ENCODE results near the gene TMED8.
A peak's percentile ranks its signal among the peaks of the same experiment; 100 is the strongest.

The TMED8 gene

GRCh38 chr14:77376771-77377501, at the start of gene TMED8, which contains the start of gene SAMD15:
Gene TMED8, minus strand, starts transcription at chr14:77377094. Its CDS starts 41 bp downstream, at chr14:77377053.
Gene SAMD15, plus strand, starts transcription at chr14:77377379. Its CDS starts 40 bp downstream, at chr14:77377419.
- H3K9me3 ChIP-seq (ENCODE audit: severe bottlenecking): peaks cover 3% of the 10 kb centered on the region
- H3K4me3 ChIP-seq (ENCODE audit: low read depth, low read length): peak within 1 kb of the TSS; percentile 86
- 0 out of 2 replicates have a peak, but pooled peaks cover 2% of the 10 kb centered on the region for H3K36me3 ChIP-seq
- TF ChIP-seq, protein P1, sequence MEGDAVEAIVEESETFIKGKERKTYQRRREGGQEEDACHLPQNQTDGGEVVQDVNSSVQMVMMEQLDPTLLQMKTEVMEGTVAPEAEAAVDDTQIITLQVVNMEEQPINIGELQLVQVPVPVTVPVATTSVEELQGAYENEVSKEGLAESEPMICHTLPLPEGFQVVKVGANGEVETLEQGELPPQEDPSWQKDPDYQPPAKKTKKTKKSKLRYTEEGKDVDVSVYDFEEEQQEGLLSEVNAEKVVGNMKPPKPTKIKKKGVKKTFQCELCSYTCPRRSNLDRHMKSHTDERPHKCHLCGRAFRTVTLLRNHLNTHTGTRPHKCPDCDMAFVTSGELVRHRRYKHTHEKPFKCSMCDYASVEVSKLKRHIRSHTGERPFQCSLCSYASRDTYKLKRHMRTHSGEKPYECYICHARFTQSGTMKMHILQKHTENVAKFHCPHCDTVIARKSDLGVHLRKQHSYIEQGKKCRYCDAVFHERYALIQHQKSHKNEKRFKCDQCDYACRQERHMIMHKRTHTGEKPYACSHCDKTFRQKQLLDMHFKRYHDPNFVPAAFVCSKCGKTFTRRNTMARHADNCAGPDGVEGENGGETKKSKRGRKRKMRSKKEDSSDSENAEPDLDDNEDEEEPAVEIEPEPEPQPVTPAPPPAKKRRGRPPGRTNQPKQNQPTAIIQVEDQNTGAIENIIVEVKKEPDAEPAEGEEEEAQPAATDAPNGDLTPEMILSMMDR (IDR thresholded peaks at IDR 0.05; ENCODE audit: low read depth, low read length): no peak
- H3K27me3 ChIP-seq (ENCODE audit: insufficient read depth, low read depth, severe bottlenecking): no peaks in the 10 kb centered on the region
- peak; percentile 88 for DNase-seq
- peak within 1 kb of the TSS; percentile 86 for H3K27ac ChIP-seq

GRCh38 chr14:77426396-77426795, 49.5 kb upstream of the TMED8 start:
- DNase-seq: no peak
- no peak overlapping the region for H3K4me3 ChIP-seq (ENCODE audit: low read depth, low read length)
- no peak overlapping the region for H3K27ac ChIP-seq
- TF ChIP-seq, protein P1 (IDR thresholded peaks at IDR 0.05; ENCODE audit: low read depth, low read length): no peak
- H3K9me3 ChIP-seq (ENCODE audit: severe bottlenecking): no peaks in the 10 kb centered on the region
- no peaks in the 10 kb centered on the region for H3K27me3 ChIP-seq (ENCODE audit: insufficient read depth, low read depth, severe bottlenecking)
- H3K36me3 ChIP-seq: peaks cover 9% of the 10 kb centered on the region

DNA sequence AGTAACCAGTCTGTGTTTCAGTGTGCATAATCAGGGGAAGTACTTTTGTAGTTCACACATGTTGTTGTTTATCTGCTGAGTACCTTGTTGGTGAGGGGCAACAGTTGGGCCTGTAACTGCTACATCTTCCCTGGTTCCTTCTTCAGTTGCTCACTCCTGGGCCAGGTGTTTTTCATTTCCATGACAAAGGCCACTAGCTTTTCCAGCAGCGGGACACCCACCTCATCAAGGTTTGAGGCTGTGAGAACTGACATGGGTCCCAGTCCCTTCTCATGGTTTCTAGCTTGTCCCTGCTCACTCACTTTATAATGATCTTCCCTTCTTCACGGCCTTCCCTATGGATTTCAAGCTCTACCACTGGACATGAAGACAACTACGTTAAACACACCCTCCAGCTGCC, 48.0 kb upstream of the TMED8 start:
- no peak overlapping the region for H3K4me3 ChIP-seq (ENCODE audit: low read depth, low read length)
- TF ChIP-seq, protein P1 (IDR thresholded peaks at IDR 0.05; ENCODE audit: low read depth, low read length): no peak
- no peak overlapping the region for H3K27ac ChIP-seq
- H3K36me3 ChIP-seq: peaks cover 9% of the 10 kb centered on the region
- DNase-seq: no peak
- no peaks in the 10 kb centered on the region for H3K27me3 ChIP-seq (ENCODE audit: insufficient read depth, low read depth, severe bottlenecking)
- H3K9me3 ChIP-seq (ENCODE audit: severe bottlenecking): no peaks in the 10 kb centered on the region

- TF ChIP-seq, protein P1 (IDR thresholded peaks at IDR 0.05; ENCODE audit: low read depth, low read length): no peak
- peaks cover 9% of the 10 kb centered on the region for H3K36me3 ChIP-seq
These were observed 46.5 kb upstream of the TMED8 start, which contains the start of gene NOXRED1 for GRCh38 chr14:77423423-77423822. Gene NOXRED1, minus strand, starts transcription at chr14:77423523. Its CDS starts 634 bp downstream, at chr14:77422889.

GRCh38 chr14:77421201-77421600, 44.3 kb upstream of the TMED8 start:
- Histone ChIP-seq H3K4me3 (ENCODE audit: low read depth, low read length) (no peak overlapping the region), H3K27ac (no peak overlapping the region), H3K27me3 (ENCODE audit: insufficient read depth, low read depth, severe bottlenecking) (no peaks in the 10 kb centered on the region), H3K9me3 (ENCODE audit: severe bottlenecking) (no peaks in the 10 kb centered on the region), H3K36me3 (no peaks in the 10 kb centered on the region; the same call in 1 of the 2 replicates)
- TF ChIP-seq, protein P1 (IDR thresholded peaks at IDR 0.05; ENCODE audit: low read depth, low read length): no peak
- no peak for DNase-seq

More at GRCh38 chr14:77423423-77423822, 46.5 kb upstream of the TMED8 start, which contains the start of gene NOXRED1:
- Histone ChIP-seq H3K27me3 (ENCODE audit: insufficient read depth, low read depth, severe bottlenecking) (no peaks in the 10 kb centered on the region), H3K27ac (no peak within 1 kb of the TSS), H3K4me3 (ENCODE audit: low read depth, low read length) (no peak within 1 kb of the TSS), H3K9me3 (ENCODE audit: severe bottlenecking) (no peaks in the 10 kb centered on the region)
- no peak for DNase-seq
